ENCODE data around the gene DOCK10. TPM values are rescaled to one million over a fixed set of nuclear protein-coding genes. Genes with fewer than 3 reads are reported as not detected.

DOCK10 gene
- total RNA-seq, 4 donors from 2014 or later, result 3.8 to 33.2 (median 12.3) TPM

- Histone ChIP-seq H3K27me3 (no peaks in the 10 kb centered on the region), H3K27ac (no peak overlapping the region), H3K4me3 (no peak overlapping the region), H3K36me3 (no peaks in the 10 kb centered on the region), H3K9me3 (no peaks in the 10 kb centered on the region), H3K4me1 (no peaks in the 10 kb centered on the region)
- DNase-seq, result no peak
- intact Hi-C loops (cut with DNase I; ENCODE audit: low total_unique reads), result no loop called here
- no peak for TF ChIP-seq CTCF (IDR thresholded peaks at IDR 0.05)
- TF ChIP-seq POLR2A (IDR thresholded peaks at IDR 0.05), result no peak
Observed at GRCh38 chr2:224849264-224849663, 193.0 kb downstream of the DOCK10 start.

DNA sequence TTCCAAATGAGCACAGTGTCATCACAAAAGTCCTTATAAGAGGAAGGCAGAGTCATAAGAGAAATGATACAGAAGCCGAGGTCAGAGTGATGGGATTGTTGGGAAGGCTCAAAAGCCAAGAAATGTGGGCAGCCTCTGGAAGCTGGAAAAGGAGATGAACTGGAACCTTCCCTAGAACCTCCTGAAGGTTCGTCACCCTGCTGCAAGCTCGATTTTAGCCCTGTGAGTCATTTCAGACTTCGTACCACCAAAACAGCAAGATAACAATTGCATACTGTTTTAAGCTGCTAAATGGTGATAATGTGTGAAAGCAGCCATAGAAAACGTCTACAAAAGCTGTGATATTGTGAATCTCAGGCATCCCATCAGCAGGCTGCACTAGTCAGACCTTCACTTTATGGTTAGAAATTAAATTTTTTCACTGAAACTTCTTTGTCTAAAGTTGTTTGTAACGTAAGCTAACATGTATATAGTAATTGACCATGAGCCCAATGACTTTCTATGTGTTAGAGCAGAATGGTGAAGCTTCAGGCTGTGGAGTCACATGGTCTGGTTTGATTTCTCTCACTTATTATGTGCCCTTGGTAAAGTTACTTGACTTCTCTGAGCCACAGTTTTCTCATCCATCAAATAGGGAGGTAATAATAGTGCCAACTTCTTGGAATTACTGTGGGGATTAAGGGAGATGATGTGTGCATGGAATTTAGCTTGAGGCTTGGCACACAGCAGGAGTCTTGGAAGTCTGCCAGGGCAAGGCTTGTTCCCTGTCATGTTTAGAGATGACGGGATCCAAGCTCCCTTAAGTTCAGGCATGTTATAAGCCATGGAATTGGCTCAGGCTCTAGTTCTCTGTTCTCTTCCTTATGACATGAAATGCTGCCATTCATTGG is 194.1 kb downstream of the DOCK10 start:
- intact Hi-C loops (cut with DNase I; ENCODE audit: low total_unique reads), result no loop called here
- no peaks in the 10 kb centered on the region for H3K27me3 ChIP-seq
- H3K36me3 ChIP-seq, result no peaks in the 10 kb centered on the region
- no peaks in the 10 kb centered on the region for H3K9me3 ChIP-seq
- TF ChIP-seq CTCF (IDR thresholded peaks at IDR 0.05), result no peak
- TF ChIP-seq POLR2A (IDR thresholded peaks at IDR 0.05), result no peak
- no peak overlapping the region for H3K27ac ChIP-seq
- no peaks in the 10 kb centered on the region for H3K4me1 ChIP-seq
- DNase-seq, result no peak
- no peak overlapping the region for H3K4me3 ChIP-seq

DNA sequence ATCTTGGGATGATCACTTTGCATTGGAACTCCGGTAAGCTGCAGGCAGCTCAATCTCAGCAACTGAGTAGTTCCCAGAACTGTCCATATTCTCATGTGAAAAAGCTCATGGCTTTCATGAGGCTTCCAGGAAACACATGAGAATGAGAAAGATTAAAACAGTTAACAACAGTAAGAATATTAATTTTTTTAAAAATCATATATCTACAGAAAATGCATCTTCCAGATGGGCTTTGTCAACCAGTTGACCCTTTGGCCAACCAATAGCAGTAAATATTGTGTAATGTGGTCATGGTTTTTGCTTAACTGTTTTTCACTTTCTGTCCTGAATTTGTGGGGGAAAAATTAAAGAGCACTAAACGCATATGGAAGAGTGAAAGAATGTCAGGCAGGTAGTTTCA is 194.9 kb downstream of the DOCK10 start:
- Histone ChIP-seq H3K27me3 (no peaks in the 10 kb centered on the region), H3K4me3 (no peak overlapping the region), H3K9me3 (no peaks in the 10 kb centered on the region), H3K27ac (no peak overlapping the region), H3K36me3 (no peaks in the 10 kb centered on the region), H3K4me1 (no peaks in the 10 kb centered on the region)
- TF ChIP-seq POLR2A (IDR thresholded peaks at IDR 0.05), result no peak
- TF ChIP-seq CTCF (IDR thresholded peaks at IDR 0.05), result no peak
- DNase-seq, result no peak
- intact Hi-C loops (cut with DNase I; ENCODE audit: low total_unique reads), result no loop called here

GRCh38 chr2:224846686-224847085 is 195.6 kb downstream of the DOCK10 start:
- TF ChIP-seq POLR2A (IDR thresholded peaks at IDR 0.05) (no peak), CTCF (IDR thresholded peaks at IDR 0.05) (no peak)
- Histone ChIP-seq H3K27me3 (no peaks in the 10 kb centered on the region), H3K4me3 (no peak overlapping the region), H3K36me3 (no peaks in the 10 kb centered on the region), H3K4me1 (no peaks in the 10 kb centered on the region), H3K27ac (no peak overlapping the region), H3K9me3 (no peaks in the 10 kb centered on the region)
- no peak for DNase-seq
- intact Hi-C loops (cut with DNase I; ENCODE audit: low total_unique reads), result no loop called here

DNA sequence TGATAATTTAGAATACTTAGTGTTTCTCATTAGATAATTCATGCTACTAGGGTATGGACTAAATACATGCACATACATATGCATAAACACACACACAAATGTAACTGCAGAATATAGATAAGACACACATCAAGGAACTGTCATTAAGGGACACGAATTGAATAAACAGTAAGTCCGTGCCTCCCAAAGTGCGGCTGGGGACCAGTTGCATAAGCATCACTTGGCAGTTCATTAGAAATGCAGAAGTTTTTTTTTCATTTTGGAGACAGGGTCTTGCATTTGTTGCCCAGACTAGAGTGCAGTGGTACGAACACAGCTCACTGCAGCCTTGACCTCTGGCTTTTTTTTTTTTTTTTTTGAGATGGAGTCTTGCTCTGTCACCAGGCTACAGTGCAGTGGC is 196.1 kb downstream of the DOCK10 start:
- no peaks in the 10 kb centered on the region for H3K27me3 ChIP-seq
- no peak for DNase-seq
- no peaks in the 10 kb centered on the region for H3K36me3 ChIP-seq
- H3K4me1 ChIP-seq, result no peaks in the 10 kb centered on the region
- TF ChIP-seq POLR2A (IDR thresholded peaks at IDR 0.05), result no peak
- no peak for TF ChIP-seq CTCF (IDR thresholded peaks at IDR 0.05)
- no peak overlapping the region for H3K27ac ChIP-seq
- no peaks in the 10 kb centered on the region for H3K9me3 ChIP-seq
- no peak overlapping the region for H3K4me3 ChIP-seq
- intact Hi-C loops (cut with DNase I; ENCODE audit: low total_unique reads), result no loop called here

All from uterus (tissue), 4 donors.